ENCODE results near the gene C3orf22. TPM values are rescaled to one million over a fixed set of nuclear protein-coding genes. Genes with fewer than 3 reads are reported as not detected.

Gene C3orf22
- total RNA-seq, 1 experiment from 2014 or later: not detected

GRCh38 chr3:126528419-126528799, 30.3 kb downstream of the C3orf22 start:
- DNase-seq (ENCODE audit: low spot score): no peak

- no peak for DNase-seq (ENCODE audit: low spot score)
These were observed 31.1 kb downstream of the C3orf22 start for GRCh38 chr3:126527455-126528211.

DNA sequence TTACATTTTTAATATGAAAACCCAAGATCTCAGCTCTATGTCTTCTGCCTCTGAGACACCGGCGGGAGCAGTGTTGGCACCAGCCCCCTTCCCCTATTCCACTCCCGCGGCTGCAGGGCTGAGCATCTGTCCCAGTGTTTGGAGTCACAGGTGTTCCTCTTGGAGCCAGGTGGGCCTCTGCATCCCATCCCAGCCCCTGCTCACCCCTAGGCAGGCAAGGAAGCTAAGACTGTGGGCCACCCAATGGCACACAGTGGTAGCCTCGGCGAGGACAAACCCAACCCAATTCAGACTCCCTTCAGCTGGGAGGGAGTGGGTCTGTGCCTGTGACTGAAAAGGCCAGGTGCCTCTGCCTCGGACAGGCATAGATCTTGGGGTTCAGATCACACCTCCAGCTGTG, 31.7 kb downstream of the C3orf22 start:
- DNase-seq (ENCODE audit: low spot score): no peak

DNA sequence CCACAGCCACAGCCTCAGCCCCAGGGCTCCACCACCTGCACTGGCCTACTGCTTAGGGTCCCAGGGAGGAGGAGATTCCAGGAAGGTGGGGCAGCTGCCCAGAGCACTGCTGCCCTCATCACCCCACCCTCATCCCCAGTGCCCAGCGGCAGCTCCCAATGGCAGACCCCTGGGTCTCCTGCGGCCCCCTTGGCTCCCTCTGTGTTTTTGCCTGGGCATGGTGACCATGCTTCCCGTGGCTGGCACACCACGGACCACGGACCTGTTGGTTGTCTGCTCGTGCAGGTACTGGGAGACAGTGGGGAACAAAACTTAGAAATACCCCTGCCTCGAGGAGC, 32.1 kb downstream of the C3orf22 start:
- DNase-seq (ENCODE audit: low spot score): no peak

GRCh38 chr3:126525853-126526667, 32.7 kb downstream of the C3orf22 start:
- DNase-seq (ENCODE audit: low spot score): no peak

DNA sequence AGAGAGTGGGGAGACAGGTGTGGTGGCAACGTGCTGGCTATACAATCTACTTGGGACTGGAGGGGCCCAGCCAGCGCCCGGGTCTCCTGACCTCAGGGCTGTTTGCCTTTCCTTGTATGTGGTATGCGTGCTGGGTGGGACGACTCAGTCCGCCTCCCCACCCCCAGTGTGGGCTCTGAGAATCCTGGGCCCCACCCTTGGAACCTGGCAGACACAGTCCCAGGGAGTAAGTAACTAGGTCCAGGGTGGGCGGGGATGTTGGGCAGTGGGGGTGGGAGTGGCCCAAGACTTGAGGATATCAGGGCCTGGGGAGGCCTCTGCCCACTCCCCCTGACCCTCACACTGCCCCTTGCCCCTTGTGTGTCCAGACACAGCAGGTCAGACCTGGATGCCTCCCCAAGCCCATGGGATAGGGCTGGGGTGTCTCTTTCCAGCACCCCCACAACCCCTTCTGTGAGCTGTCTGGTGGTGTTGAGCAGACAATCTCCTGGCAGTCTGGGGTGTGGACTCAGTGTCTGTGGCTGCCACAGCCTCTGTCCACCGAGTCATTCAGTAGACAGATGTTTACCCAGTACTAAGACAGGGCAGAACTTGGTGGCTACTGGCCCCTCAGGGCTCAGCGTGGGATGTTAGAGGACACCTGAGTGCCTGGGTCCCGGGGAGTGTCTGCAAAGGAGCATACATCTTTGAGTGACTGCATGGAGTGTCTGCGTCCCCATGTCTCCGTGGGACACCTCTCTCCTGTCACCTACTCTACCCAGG, 33.5 kb downstream of the C3orf22 start:
- DNase-seq (ENCODE audit: low spot score): no peak

DNA sequence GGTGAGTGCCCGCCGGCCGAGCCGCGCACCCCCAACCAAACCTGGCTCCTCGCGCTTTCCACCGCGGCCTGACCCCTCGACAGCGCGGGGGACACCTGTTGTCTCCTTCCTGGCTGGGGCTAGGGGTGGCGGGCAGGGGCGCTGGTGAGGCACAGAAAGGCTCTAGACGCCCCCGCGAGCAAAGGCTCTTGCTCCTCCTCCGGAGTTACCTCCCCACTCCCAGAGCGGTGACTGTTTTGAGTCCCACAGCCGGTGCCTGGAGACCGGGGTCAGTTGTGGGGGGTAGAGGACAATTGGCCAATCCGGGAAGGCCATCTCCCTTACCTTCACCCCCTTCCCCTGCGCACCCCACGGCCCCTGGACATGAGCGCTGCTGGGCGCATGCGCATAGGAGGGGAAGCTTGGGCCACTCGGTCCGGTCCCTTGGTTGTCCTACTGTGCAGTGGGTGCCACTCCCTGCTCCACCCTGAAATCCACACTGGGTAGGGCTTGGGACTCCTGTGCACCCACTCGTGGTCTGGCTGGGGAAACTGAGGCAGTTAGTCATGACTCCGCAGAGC, 34.2 kb downstream of the C3orf22 start:
- no peak for DNase-seq (ENCODE audit: low spot score)

- no peak for DNase-seq (ENCODE audit: low spot score)
These were observed 34.8 kb downstream of the C3orf22 start, which contains the start of gene CHST13 for GRCh38 chr3:126523745-126524428. Gene CHST13, plus strand, starts transcription at chr3:126524155. Its CDS starts 178 bp downstream, at chr3:126524333.

- peak; percentile 40 for DNase-seq (ENCODE audit: low spot score)
These were observed 36.4 kb downstream of the C3orf22 start for GRCh38 chr3:126522363-126522788.

DNA sequence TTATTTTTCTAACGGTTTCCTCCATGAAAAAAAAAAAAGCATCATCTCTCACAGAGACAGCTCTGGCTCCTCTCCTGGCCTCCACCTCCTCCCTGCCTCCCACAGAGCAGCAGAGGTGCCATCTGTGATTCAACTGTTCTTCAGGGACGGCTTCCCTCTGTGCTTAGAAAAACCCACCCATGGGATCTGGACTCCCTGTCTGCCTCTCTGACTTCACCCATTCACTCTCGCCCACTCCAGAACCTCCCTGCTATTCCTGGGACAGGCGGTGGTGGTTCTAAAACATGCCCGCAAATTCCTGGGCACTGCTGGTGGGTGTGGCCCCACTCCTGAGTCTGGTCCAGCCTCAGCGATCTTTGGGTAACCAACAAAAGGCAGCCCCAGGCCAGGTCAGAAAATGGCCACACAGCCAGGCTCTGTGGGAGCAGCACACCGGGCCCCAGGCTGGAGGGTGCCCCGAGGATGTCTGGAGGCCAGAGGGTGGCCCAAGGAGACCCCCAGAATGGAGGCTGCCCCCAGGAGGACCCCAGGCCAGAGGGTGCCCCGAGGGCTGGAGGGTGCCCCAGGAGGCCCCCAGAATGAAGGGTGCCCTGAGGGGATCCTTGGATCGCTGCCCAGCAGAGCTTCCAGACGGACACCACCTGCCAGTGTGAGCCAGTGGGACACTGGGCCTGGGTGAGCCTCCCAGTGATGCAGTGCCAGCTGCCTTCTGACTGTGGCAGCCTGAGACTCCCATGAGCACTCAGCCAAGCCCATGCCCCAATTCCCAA, 37.4 kb downstream of the C3orf22 start:
- no peak for DNase-seq (ENCODE audit: low spot score)

GRCh38 chr3:126519506-126520455, 39.0 kb downstream of the C3orf22 start:
- DNase-seq (ENCODE audit: low spot score): no peak

DNA sequence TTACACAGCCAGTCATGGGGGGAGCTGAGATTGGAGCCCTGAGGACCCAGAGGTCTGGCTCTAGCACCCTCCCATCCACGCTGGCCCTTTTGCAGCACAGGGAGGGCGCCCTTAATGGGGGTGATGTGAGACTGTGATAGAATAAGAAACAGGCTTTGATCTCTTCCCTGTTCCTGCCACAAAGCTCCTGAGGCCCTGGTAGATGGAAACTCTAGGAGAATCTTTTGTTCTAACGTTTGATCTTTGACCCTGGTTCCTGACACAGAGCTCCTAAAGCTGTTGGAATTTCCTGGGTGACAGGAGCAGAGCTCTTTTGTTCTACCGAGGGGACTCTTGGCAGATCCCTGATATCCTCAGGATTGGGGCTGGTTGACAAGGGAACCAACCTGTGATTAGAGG, 40.0 kb downstream of the C3orf22 start:
- DNase-seq (ENCODE audit: low spot score): no peak

GRCh38 chr3:126517986-126518778, 40.5 kb downstream of the C3orf22 start:
- DNase-seq (ENCODE audit: low spot score): no peak

GRCh38 chr3:126517291-126517951, 41.3 kb downstream of the C3orf22 start, which contains the start of gene UROC1:
Gene UROC1, minus strand, starts transcription at chr3:126517773. Its CDS starts 54 bp downstream, at chr3:126517719.
- no peak for DNase-seq (ENCODE audit: low spot score)

DNA sequence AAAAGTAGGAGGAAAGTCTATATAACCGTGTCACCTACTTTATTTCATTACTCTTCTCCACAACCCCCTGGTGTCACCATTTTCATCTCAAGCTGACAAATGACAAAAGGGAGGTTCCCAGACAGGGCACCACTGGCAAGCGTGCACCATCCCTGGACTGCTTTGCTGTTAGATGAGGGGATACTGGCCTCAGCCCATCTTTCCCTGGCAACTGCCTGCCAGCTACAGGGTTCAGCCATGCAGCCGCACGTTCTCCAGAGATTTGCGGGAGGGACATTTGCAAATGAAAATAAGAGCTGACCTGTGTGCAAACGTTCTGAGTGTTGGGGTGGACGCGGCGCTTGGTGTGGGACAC, 41.8 kb downstream of the C3orf22 start:
- no peak for DNase-seq (ENCODE audit: low spot score)

GRCh38 chr3:126516152-126516935, 42.4 kb downstream of the C3orf22 start:
- no peak for DNase-seq (ENCODE audit: low spot score)

DNA sequence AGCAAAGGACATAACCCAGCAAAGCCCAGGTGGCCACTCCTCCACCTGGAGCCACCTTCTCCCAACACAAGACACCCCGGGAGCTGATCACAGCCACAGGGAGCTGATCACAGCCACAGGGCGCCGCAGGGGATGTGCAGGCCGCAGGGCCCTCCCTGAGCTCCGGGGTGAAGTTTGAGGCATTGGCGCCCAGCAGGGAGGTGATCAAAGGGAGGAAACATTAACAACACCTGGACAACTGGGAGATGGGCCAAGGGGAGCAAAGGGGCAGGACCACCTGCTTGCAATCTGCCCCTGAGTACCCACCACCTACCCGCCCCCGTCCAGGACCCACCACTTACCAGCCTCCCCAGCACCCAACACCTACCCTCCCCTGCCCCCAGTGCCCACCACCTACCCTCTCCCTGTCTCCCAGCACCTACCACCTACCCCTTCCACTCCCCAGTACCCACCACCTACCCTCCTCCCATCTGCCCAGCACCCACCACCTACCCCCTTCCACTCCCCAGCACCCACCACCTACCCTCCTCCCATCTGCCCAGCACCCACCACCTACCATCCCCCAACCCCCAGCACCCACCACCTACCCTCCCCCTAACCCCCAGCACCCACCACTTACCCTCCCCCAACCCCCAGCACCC, 43.5 kb downstream of the C3orf22 start:
- no peak for DNase-seq (ENCODE audit: low spot score)

Data from A172 (cell line).